22Rv1 (cell line): ENCODE measurements around the gene COL27A1.

ENCODE experiments used
- ZFX ChIP-seq: fragments of 450-650 bp; IDR thresholded peaks from 2 replicates; pipeline ENCODE4 v1.6.1; 2017; ENCODE audit warnings: antibody characterized with exemption, borderline replicate concordance
- TF ChIP-seq, protein P1 (sequence below): fragments of 450-650 bp; IDR thresholded peaks from 2 replicates; pipeline ENCODE4 v1.5.1; 2017; ENCODE audit warnings: mild to moderate bottlenecking

DNA sequence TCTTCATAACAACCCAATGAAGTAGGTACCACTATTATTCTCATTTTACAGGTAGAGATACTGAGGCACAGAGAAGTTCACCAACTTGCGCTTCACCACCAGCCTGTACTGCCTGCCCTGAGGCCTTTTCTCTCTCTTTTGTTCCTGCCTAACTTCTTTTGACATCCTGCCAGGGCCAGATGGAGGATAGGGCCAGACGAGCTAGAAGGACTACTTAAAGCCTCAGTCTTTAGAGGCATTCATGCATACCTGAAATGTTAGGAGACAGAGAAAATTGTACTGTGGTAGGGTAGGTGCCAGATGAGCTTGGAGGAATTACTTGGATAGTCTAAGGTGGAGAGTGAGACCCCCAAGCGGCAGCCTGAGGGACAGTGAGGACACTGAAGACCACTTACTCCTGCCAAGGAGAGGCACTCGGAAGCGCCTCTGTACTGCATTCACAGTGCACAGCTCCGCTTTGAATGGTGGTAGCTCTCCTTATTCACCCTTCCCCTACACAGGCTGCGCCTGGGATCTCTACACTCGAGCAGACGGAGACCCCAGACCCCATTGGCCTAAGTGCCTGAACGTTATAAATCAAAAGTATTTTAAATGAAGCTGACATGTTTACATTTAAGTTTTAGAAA lies 161.4 kb downstream of the COL27A1 start:
- TF ChIP-seq, protein P1, sequence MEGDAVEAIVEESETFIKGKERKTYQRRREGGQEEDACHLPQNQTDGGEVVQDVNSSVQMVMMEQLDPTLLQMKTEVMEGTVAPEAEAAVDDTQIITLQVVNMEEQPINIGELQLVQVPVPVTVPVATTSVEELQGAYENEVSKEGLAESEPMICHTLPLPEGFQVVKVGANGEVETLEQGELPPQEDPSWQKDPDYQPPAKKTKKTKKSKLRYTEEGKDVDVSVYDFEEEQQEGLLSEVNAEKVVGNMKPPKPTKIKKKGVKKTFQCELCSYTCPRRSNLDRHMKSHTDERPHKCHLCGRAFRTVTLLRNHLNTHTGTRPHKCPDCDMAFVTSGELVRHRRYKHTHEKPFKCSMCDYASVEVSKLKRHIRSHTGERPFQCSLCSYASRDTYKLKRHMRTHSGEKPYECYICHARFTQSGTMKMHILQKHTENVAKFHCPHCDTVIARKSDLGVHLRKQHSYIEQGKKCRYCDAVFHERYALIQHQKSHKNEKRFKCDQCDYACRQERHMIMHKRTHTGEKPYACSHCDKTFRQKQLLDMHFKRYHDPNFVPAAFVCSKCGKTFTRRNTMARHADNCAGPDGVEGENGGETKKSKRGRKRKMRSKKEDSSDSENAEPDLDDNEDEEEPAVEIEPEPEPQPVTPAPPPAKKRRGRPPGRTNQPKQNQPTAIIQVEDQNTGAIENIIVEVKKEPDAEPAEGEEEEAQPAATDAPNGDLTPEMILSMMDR: no peak
- TF ChIP-seq ZFX: no peak
